Loucy (cell line): ENCODE results near the gene THAP9.

Experiments used
- H2AFZ ChIP-seq: fragments of 200-600 bp; sonication (generic); 2 replicates; pipeline ENCODE4 v1.6.0; 2016; ENCODE audit warnings: antibody characterized with exemption, mild to moderate bottlenecking, low read length, moderate library complexity
- H3F3A ChIP-seq: fragments of 200-600 bp; 2 replicates; pipeline ENCODE4 v1.6.0; 2016; ENCODE audit warnings: antibody characterized with exemption, low read depth, mild to moderate bottlenecking
- H3K27me3 ChIP-seq: fragments of 200-600 bp; sonication (generic); 2 replicates; pipeline ENCODE4 v1.6.1; 2014; ENCODE audit warnings: low read length, mild to moderate bottlenecking; ENCODE audit not compliant: insufficient read depth, poor library complexity, severe bottlenecking
- H3K36me3 ChIP-seq: fragments of 200-600 bp; sonication (generic); 2 replicates; pipeline ENCODE4 v1.6.1; 2016; ENCODE audit warnings: low read length; ENCODE audit not compliant: insufficient read depth
- H3K4me1 ChIP-seq: fragments of 200-600 bp; sonication (generic); 2 replicates; pipeline ENCODE4 v1.5.1; 2014; ENCODE audit warnings: low read length, mild to moderate bottlenecking; ENCODE audit not compliant: insufficient read depth, poor library complexity, severe bottlenecking
- H3K4me2 ChIP-seq: fragments of 200-600 bp; sonication (generic); 2 replicates; pipeline ENCODE4 v1.6.0; 2014; ENCODE audit warnings: antibody characterized with exemption, low read length, low read depth, mild to moderate bottlenecking; ENCODE audit not compliant: poor library complexity, severe bottlenecking
- H3K4me3 ChIP-seq: fragments of 200-600 bp; sonication (generic); 2 replicates; pipeline ENCODE4 v1.5.1; 2014; ENCODE audit warnings: low read length, mild to moderate bottlenecking, mixed read lengths; ENCODE audit not compliant: poor library complexity, severe bottlenecking
- H3K79me2 ChIP-seq: fragments of 200-600 bp; sonication (generic); 2 replicates; pipeline ENCODE4 v1.6.1; 2014; ENCODE audit warnings: low read length; ENCODE audit not compliant: insufficient read depth
- H3K9ac ChIP-seq: fragments of 200-600 bp; sonication (generic); 2 replicates; pipeline ENCODE4 v1.6.0; 2014; ENCODE audit warnings: mild to moderate bottlenecking, low read depth, low read length, moderate library complexity; ENCODE audit not compliant: poor library complexity, severe bottlenecking
- H3K9me2 ChIP-seq: fragments of 200-600 bp; sonication (generic); replicated peaks from 2 replicates; pipeline ENCODE4 v1.6.1; 2016; ENCODE audit warnings: low read depth, low read length, mixed read lengths
- H3K9me3 ChIP-seq: fragments of 200-600 bp; sonication (generic); 2 replicates; pipeline ENCODE4 v1.6.1; 2014; ENCODE audit warnings: mild to moderate bottlenecking, antibody characterized with exemption, low read length, low read depth; ENCODE audit not compliant: insufficient read depth
- H4K20me1 ChIP-seq: fragments of 200-600 bp; sonication (generic); 2 replicates; pipeline ENCODE4 v1.6.0; 2014; ENCODE audit warnings: antibody characterized with exemption, low read length, mild to moderate bottlenecking; ENCODE audit not compliant: insufficient read depth, poor library complexity, severe bottlenecking
- CTCF ChIP-seq: fragments of 200-600 bp; sonication (generic); conservative IDR thresholded peaks from 2 replicates; pipeline ENCODE4 v1.5.1; 2014; ENCODE audit warnings: mild to moderate bottlenecking, antibody characterized with exemption, low read length
- EZH2phosphoT487 ChIP-seq: fragments of 200-600 bp; IDR thresholded peaks from 2 replicates; pipeline ENCODE4 v1.6.1; 2018; ENCODE audit warnings: antibody characterized with exemption, mild to moderate bottlenecking, moderate library complexity, borderline replicate concordance

Gene THAP9

GRCh38 chr4:82930848-82931755 is 30.6 kb downstream of the THAP9 start:
- no peaks in the 10 kb centered on the region for H4K20me1 ChIP-seq
- H3K27me3 ChIP-seq: no peaks in the 10 kb centered on the region
- no peak for TF ChIP-seq CTCF
- TF ChIP-seq EZH2phosphoT487: no peak
- no peaks in the 10 kb centered on the region for H3K4me1 ChIP-seq
- no peaks in the 10 kb centered on the region for H3K9me3 ChIP-seq
- no peak overlapping the region for H3K4me2 ChIP-seq
- H3K9me2 ChIP-seq: no peaks in the 10 kb centered on the region
- no peaks in the 10 kb centered on the region for H3K79me2 ChIP-seq
- no peaks in the 10 kb centered on the region for H3F3A ChIP-seq
- H3K36me3 ChIP-seq: peaks cover 59% of the 10 kb centered on the region; the same call in 1 of the 2 replicates
- no peak overlapping the region for H2AFZ ChIP-seq
- no peak overlapping the region for H3K4me3 ChIP-seq
- H3K9ac ChIP-seq: no peak overlapping the region

GRCh38 chr4:82934441-82934840 is 33.9 kb downstream of the THAP9 start:
- H3K4me2 ChIP-seq: no peak overlapping the region
- peaks cover 80% of the 10 kb centered on the region for H3K36me3 ChIP-seq
- H3K9ac ChIP-seq: no peak overlapping the region
- no peaks in the 10 kb centered on the region for H3K9me2 ChIP-seq
- no peak overlapping the region for H2AFZ ChIP-seq
- no peaks in the 10 kb centered on the region for H3K79me2 ChIP-seq
- no peak overlapping the region for H3K4me3 ChIP-seq
- no peaks in the 10 kb centered on the region for H3K27me3 ChIP-seq
- H3F3A ChIP-seq: no peaks in the 10 kb centered on the region
- TF ChIP-seq EZH2phosphoT487 (no peak), CTCF (no peak)
- no peaks in the 10 kb centered on the region for H3K9me3 ChIP-seq
- no peaks in the 10 kb centered on the region for H3K4me1 ChIP-seq
- H4K20me1 ChIP-seq: no peaks in the 10 kb centered on the region

- Histone ChIP-seq H4K20me1 (no peaks in the 10 kb centered on the region), H2AFZ (no peak overlapping the region), H3K4me3 (no peak overlapping the region), H3K9ac (no peak overlapping the region), H3K4me2 (no peak overlapping the region), H3K27me3 (no peaks in the 10 kb centered on the region), H3F3A (no peaks in the 10 kb centered on the region), H3K36me3 (peaks cover 84% of the 10 kb centered on the region), H3K9me2 (no peaks in the 10 kb centered on the region), H3K9me3 (no peaks in the 10 kb centered on the region), H3K4me1 (no peaks in the 10 kb centered on the region), H3K79me2 (no peaks in the 10 kb centered on the region)
- TF ChIP-seq EZH2phosphoT487: no peak
- TF ChIP-seq CTCF: no peak
Observed at GRCh38 chr4:82939414-82939813, 38.9 kb downstream of the THAP9 start.
